NK-92 treated with Interleukin-12 subunit alpha and Interleukin-12 subunit beta, amount 100 ng/mL, for 24 hours (cell line): Measurements from ENCODE around the gene ADM.

Experiments used
- DNase-seq: peaks from one replicate; lab custom pipeline; 2025; lab: John Stamatoyannopoulos, UW

ADM gene

DNA sequence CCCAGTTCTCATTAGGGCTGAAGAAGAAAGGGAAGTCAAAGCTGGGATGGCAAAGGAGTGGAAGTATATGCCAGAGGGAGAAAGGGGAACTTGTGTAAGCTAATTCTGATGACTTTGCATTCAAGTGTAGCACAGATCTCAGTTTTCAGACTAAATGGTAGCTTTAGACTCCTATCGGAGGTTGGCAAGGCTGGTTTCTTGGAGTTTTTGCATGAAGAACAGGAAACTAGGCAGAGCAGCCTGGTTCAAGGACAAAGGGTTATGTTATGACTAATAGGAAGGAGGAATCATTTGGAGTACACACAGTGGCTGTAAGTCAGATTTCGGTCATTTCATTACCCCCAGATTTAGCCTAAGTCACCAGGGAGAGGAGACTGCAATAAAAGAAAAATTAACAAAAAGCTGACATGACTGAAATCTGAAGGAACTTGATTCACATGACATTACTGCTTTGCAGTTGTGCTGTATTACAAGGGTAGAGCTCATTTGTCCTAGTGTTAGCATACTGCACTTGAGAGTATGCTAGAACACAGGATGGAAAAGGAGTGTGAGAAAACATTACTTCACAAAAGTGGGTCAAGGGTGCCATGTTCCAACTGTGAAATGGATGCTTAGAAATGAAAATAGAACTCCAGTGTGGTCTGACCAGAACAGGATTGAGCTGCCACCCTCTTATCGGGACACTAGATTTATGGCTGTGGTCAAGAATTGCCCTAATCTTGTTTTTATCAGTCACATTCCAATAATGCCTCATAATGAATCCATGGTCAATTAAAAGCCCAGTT, 23.6 kb downstream of the ADM start:
- no peak for DNase-seq

DNA sequence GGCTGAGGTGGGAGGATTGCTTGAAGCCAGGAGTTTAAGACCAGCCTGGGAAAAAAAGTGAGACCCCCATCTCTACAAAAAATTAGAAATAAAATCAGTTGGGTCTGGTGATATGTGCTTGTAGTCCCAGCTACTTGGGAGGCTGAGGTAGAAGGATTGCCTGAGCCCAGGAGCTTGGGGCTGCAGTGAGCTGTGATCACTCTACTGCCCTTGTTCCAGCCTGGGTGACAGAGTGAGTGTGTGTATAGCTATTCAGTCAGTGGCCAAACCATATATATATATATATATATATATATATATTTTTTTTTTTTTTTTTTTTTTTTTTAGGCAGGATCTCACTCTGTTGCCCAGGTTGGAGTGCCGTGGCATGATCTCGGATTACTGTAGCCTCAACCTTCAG, 24.5 kb downstream of the ADM start:
- DNase-seq: no peak

DNA sequence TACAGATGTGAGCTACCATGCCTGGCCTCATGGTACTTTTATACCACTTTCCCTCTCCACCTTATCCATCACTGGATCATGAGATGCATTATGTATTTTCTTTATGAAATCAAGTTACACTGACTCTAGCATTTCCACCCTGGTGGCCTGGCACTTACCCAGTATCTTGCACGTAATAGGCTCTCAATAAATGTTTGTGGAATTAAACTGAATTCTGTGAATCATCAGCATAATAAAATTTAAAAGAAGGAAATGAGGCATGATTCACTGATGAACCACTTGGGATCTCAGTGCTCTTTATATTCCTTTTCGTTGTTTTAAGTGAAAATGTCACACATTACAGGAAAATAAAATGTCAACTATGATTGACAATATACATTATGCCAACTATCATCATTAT, 25.1 kb downstream of the ADM start:
- no peak for DNase-seq

DNA sequence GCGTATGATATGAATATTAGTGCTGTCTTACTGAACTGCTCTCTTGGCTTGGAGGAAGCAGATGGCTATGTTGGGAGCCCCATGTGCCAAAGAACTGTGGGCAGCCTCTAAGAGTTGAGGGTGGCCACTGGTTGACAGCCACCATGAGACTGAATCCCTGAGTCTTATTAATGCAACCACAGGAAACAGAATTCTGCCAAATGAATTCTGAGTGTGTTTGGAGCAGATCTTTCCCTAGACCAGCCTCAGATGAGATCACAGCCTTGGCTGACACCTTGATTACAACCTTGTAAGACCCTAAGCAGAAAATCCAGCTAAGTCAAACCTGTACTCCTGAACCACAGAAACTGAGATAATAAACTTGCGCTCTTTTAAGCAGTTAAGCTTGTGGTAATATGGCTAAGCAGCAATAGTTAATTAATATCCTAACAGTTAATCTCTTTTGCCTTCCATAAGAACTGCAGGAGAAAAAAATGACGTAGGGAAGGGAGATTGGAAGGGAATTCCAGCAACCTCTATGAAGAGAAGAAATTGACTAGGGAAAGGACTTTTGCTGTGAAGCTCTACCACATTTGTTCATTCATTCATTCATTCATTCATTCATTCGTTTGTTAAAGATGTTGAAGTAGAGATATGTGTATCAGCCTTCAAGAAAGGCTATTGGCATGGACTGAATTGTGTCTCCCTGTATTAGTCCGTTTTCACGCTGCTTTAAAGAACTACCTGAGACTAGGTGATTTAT, 26.8 kb downstream of the ADM start:
- no peak for DNase-seq

DNA sequence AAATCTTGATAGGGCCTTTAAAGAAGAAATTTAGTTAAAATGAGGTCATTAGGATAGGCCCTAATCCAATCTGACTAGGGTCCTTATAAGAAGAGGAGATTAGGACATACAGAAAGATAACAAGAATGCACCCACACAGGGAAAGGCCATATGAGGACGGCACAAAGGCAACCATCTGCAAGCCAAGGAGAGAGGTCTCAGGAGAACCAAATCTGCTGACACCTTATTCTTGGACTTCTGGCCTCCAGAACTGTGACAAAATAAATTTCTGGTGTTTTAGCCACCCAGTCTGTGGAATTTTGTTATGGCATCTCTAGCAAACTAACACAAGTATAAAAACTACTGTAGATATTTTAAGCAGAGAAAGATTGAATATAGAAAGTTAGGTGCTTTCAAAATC, 28.6 kb downstream of the ADM start:
- DNase-seq: no peak

DNA sequence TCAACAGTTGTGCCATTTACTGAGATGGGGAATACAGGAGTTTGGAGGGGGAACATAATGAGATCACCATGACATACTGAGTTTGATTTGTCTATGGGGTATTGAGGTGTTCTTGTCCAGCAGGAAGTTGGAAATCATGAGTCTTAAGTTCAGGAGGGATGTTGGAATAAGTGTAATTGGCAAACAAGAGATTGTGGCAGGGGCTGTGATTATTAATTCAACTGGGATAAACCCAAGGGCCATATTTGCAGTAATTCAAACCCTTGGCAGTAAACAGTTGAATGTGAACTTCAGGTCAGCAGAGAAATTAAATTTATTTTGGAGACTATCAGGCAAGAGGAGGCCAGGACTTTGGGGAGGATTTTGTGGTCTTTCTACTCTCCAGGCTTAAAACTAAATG, 33.4 kb downstream of the ADM start:
- no peak for DNase-seq

DNA sequence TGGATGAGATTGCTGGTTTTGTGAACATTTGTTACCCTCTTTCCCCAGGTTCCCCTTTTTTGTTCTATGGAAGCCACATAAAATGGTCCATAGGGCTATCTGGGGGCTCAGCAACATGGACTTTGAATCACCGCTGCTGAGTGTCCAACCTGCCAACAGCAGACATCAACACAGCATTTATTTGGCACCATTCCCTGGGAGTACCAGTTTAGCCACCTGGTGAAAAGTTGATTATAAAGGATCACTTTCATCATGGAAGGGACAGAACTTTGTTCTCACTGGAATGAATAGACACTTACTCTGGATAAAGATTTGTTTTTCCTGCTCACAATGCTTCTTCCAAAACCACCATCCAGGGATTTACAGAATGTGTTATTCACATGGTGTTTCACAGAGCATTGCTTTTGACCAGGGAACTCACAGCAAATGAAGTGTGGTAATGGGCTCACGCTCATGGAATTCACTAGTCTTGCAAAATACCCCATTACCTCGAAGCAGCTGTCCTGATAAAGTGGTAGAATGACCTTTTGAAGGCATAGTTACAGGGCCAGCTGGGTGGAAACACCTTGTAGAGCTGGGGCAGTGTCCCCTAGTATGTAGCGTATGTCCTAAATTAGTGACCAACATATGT, 43.9 kb downstream of the ADM start:
- DNase-seq: no peak

DNA sequence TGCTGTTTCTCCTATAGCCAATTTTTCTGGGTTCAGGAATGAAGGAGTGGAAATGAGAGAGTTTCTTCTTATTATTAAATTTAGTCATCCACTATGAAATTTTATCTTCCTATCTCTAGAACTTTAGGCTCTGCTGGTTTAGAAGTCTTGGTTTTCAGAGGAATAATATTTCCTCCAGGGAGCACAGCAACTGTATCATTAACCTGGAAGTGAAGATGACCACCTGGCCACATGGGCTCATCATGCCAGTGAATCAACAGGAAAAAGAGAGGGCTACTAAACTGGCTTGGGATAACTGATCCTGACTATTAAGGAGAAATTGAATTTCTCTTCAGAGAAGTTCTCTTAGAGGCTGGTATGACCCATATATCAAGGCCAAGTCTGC, 44.4 kb downstream of the ADM start:
- no peak for DNase-seq

DNA sequence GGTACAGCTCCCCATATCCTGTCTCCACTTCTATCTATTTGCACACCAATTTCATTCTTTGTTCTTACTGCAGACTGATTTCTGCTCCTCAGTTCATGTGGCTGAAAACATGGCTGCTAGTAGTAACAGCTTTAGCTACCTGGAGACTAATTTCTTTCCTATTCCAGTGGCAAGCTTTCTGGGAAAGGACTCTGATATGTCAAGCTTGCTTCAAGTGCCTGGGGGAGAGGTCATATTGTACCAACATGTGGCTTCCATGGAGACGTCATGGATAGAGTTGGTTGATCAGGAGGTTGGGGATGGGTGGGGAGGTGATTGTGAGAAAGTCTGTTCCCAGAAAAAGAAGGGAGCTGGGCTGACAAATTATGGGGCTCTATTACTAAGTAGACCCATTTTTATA, 44.9 kb downstream of the ADM start:
- no peak for DNase-seq

DNA sequence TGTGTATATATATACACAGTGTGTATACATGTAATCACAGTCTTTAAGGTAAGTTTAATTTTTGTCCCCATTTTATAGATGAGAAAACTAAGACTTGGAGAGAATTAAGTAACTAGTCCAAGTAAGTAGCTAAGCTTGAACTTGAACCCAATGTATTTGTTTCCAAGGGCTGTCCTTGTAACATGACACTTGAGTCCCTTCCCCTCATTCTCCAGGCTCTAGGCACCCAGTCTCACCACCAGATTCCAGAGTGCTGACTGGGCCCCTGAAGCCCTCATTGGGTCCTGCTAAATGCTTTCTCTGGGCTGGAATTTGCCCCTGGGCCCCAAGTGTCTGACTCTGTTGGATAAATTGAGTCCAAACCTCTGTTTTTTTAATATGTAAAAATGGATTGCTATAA, 45.5 kb downstream of the ADM start:
- no peak for DNase-seq

DNA sequence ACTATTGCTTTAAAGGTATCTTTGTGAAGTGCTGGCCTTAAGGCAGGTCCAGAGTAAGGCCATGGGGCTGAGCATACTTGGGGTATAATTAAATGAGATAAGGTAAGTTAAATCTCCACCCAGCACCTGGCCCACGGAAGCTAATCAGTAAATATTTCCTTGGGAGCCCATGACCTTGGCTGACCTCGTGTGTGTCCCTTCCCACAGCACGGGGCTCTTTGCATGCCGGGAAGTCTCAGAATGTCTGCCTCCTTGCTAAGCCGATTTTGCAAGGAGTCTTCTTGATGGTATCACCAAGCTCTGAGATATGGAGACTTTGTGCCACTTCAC, 46.5 kb downstream of the ADM start:
- DNase-seq: no peak

DNA sequence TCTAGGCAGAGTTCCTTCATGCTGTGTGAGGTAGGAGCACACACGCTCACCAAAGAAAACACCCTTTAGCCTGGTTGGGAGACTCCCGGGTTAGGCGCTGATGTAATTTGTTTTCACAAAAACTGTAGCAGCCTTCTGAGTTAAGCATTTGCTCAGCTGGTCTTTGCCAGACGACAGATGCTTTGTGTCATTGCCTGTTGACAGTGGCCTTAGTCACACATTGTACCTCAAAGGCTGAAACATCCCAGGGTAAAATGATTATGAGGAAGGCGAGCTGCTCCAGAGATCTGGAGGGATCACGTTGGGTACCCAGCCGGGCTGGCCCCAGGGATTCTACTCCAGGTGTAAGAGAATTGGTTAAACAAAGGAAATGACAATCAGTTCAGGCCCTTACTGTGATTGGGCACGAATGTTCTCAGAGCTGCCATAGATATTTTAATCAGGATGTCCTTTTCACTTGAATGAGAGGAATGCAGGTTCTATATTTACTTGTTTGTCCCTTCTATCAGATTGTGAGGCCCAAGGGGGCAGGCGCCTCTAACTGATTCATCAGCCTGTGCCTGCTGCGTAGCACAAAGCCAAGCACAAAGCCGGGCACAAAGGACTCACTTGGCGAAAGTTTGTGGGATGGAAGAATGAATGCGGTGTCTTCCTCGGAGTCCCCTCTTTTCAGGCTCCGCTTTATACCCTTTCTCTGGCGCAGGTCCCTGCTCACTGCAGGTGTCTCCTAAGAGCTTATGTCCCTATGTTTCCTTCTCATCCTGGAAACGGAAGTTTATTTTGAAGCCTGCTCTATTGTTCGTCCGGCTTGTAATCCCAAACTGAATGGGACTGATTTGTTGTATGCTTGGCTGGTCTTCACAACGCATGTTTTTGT, 47.1 kb downstream of the ADM start:
- DNase-seq: no peak

DNA sequence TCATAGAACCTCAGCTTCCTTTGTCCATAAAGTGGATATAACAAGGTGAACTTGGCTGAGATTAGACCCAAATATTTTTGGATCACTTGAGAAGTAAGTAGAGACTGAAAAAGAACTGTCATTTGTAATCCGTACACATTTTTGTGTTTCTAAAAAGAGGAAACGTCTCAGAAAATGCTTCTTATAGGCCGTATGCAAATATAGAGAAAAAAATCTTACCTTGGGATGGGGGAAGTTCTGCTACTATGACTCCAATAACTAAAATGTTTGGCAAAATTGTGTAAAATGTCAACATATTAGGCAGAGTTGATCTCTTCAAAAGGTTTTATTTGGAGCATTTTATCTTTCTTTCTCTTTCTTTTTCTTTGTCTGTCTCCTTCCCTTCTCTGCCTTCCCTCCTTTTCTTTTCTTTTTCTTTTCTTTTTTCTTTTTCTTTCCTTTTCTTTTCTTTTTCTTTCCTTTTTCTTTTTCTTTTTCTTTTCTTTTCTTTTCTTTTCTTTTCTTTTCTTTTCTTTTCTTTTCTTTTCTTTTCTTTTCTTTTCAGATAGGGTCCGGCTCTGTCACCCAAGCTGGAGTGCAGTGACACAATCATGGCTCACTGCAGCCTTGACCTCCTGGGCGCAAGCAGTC, 48.2 kb downstream of the ADM start:
- no peak for DNase-seq

DNA sequence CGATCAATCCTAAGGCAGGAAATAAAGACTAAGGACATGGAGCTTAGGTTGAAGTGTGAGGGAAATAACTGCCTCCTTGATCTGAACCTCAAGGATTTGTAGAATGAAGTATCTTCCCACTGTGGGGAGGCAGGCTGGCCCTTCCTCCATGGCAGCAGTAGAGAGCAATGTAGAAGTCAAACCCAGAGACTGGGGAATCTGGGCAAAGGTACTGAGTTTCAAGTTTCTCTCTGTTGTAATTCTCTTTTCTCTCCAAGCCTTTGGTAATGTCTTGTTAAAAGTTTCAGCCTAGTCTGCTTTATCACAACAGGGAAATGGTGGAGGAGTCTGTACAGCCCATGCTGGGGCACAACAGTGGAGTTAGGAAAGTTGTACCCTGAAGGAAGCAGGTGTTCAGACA, 49.5 kb downstream of the ADM start:
- DNase-seq: no peak

DNA sequence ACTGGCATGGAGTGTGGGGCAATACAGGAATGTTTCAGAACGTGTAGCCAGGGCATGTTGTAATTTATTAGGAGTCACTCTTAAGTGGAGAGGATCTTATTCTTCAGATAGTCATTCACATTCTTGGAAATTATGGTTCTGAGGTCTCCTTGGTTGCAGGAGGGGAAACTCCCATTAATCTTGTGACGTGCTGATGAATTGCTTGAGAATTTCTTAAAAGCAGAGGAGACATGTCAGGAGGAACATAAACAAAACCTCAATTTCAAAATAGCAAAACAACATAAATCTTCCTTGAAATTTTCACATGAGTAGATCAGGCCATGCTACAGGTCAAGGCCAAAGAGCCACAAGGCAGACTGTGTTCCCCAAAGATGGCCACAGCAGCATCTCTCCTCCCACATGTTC, 50.4 kb downstream of the ADM start:
- DNase-seq: no peak

DNA sequence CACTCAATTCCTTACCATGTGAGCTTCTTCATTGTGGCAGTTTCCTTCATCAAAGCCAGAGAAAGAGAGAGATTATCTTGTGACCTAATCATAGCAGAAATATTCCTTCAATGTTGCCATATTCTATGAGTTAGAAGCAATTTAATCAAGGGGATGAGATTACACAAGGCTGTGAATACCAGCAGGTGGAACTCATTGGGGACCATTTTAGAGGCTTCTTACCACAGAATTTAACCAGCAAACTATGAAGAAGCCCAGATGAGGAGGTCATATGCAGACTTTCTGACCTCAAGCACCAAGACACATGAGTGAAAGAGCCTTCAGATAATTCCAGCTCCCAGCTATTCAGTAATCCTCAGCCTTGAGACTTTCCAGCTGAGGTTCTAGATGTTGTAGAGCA, 51.3 kb downstream of the ADM start:
- no peak for DNase-seq
